Cardiac septum (tissue), 1 donor: ENCODE results near the gene BRAP. TPM values are rescaled to one million over a fixed set of nuclear protein-coding genes. Genes with fewer than 3 reads are reported as not detected.
"Not testable (repeated sequence)": the region's sequence is repeated elsewhere in the genome, so short reads cannot be mapped to it uniquely, and the experiment has no call there.

Experiments used
- DNase-seq: peaks from one replicate; pipeline ENCODE4 v3.0.0-alpha.2; 2020; ENCODE audit warnings: low spot score
- intact Hi-C: fragments of 100-400 bp; cut with DNase I; formaldehyde crosslinking; loops from one replicate; pipeline ENCODE4 v1.14.0; 2022
- total RNA-seq: library from RNA; stranded (reverse); fragmentation: NEBNext Ultra II Directional; extraction: Animal tissue kit (Norgen Biotek cat#: 25700); gene quantifications from one replicate; pipeline ENCODE4 v1.2.1, GENCODE V29; 2021
- donor health status: DM: no; HTN: no; CAD: no.

Gene BRAP
- total RNA-seq, 1 donor from 2014 or later: 13.9 TPM

DNA sequence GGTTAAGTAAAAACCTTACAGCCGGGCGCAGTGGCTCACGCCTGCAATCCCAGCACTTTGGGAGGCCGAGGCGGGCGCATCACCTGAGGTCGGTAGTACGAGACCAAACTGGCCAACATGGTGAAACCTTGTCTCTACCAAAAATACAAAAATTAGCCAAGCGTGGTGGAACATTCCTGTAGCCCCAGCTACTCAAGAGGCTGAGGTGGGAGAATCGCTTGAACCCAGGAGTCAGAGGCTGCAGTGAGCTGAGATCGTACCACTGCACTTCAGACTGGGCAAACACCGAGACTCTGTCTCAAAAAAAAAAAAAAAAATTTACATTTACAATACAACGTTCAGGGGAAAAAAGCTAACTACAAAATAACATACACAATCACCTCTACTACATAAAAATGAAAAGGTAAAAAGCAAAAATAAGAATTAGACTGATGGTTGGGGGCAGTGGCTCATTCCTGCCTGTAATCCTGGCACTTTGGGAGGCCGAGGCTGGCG is 90.4 kb downstream of the BRAP start:
- DNase-seq: not testable (repeated sequence)
- intact Hi-C loops: loop anchor here (5.0 to 10.0 kb wide), 2 partner anchors 42 to 231 kb away; partner anchors contain the start of gene PHETA1

Other genes with a start within 250 kb of the BRAP start
- 56.1 TPM for gene ATXN2, start 86.6 kb downstream of the BRAP start, total RNA-seq
- gene ACAD10, start 97 bp upstream of the BRAP start, total RNA-seq: 30.8 TPM
- 168 TPM for gene ALDH2, start 81.0 kb upstream of the BRAP start, total RNA-seq
- gene MAPKAPK5, start 156.3 kb upstream of the BRAP start, total RNA-seq: 25.7 TPM